Activated T-cell treated with anti-CD3 and anti-CD28 coated beads for 1 hour (primary cell): ENCODE results near the gene NOTUM.

ENCODE experiments used
- DNase-seq: peaks from one replicate; pipeline ENCODE4 v3.0.0-alpha.2; 2020; ENCODE audit warnings: low read depth

The NOTUM gene

DNA sequence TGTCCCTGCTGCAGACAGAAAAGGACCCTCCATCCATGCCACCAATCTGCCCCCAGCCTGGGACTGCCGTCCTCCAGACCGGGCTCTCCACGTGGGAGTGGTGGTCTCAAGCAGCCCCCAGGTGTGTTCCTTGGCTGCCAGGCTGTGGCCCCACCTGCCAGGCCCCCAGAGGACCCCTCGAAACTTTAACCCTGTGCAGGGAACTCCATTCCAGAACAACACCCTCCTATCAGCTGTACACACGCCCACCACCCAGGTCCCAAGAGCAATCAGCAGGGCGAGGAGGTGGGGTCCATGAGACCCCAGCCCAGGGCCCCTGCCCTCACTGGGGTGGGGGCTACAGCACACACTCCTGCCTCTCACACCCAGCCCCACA, 25.3 kb downstream of the NOTUM start:
- no peak for DNase-seq

DNA sequence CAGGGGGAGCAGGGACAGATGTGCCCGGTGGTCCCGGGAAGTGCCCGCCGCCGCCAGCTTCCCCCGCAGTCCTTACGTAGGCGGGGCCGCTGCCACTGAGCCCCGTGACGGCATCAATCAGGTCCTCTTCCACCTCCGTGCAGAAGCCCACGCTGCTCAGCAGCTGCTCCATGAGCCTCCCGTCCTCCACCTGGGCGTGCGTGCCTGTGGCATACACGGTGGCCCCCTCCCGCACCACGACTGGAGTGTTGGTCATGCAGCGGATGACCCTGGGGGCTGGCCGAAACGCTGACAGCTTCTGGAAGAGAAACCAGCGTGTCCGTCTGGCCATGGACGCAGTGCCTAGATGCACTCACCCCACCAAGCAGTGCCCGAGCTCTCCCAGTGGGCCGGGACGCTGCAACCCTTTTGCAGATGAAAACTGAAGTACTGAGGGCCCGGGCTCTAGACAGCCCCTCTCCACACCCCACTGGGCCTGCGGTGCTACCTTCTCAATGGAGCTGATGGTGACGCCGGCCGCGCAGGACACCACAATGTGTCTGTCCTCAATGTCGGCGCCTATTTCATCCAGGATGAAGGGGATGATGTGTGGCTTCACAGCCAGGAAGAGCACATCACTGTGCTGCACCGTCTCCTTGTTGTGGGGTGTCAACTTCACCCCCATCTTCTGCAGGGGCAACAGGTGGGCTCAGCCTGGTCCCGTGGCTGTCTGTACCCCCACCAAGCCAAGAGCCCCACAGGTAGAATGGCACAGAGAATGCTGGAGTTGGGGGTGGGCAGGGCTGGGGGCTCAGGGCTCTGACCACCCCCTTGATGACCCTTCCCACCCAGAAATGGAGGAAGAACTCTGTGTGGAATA, 25.9 kb downstream of the NOTUM start:
- no peak for DNase-seq

DNA sequence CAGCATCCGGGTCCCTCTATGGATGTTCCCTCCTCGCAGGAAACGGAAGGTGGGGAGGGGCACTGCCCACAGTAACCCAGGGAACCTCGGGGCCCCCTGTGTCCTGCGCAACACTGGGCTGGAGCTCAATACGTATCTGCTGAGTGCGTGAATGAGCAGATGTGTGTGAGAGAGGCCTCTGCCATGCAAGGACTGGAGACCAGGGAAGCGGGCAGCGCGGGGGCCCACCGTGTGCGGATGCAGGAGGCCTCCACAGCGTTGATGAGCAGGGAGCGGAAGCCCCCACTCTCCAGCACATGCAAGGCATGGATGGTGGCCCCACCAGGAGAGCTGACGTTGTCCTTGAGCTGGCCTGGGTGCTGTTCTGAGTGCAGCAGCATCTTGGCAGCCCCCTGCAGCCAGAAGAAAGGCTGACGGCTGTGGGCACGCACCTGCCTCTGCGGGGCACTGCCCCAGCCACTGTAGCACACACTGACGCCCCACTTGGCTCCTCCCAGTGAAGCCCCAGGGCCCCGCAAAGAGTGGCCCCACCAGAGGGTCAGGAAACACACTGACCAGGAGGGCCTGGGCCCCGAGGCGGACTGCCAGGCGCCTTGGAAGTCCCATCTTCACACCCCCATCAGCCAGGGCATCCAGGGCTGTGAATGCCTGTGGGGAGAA, 26.8 kb downstream of the NOTUM start:
- DNase-seq: no peak

DNA sequence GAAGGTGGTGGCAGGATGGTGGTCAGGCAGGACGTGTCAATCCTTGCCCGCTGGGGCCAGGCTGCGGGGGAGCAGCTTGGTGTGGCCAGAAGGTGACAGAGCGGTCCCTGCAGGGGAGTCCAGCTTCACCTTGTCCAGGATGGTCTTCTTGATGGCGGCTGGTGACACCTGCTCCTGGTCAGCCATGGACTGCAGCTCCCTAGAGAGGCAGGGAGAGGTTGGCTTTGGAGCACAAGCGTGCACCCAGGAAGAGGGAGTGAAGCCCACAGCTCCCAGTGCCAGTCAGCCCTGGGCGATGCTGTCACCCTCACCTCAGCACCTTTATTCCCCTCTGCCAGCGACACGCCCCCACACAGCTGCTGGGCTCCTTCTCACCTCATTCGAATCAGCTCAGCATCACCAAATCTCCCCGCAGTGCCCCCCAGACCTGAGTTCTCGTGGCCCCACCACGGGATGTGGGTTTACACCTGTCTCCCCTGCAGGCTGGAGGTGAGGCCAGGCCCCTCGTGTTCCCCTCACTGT, 27.7 kb downstream of the NOTUM start:
- no peak for DNase-seq

DNA sequence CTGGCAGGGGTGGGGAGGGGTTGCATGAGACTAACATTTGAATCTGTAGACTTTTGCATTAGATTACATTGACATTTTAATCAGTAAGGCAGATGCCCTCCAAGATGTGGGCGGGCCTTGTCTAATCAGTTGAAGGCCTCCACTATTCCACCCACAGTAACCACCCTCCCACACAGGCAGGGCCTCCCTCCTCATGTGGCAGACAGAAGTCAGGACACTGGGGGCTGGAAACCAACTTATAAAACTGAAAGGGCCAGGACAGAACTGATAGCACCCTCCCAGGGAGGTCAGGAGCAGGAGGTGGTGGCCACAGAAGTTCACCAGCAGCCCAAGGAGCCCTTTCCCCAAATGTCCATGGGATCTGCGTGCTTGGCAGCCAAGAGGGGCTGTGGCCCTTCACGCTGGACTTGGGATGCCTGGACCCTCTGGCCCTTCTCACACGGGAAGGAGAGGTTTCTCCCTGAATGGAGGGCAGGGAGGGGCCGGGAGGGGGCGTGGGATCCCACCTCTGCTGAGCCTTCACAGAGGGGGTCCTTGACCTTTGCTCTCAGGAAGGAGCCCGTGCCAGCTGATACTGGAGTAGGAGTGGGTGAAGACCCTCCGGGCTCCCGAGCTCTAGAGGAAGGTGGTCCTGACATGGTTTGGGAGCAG, 28.5 kb downstream of the NOTUM start:
- no peak for DNase-seq

DNA sequence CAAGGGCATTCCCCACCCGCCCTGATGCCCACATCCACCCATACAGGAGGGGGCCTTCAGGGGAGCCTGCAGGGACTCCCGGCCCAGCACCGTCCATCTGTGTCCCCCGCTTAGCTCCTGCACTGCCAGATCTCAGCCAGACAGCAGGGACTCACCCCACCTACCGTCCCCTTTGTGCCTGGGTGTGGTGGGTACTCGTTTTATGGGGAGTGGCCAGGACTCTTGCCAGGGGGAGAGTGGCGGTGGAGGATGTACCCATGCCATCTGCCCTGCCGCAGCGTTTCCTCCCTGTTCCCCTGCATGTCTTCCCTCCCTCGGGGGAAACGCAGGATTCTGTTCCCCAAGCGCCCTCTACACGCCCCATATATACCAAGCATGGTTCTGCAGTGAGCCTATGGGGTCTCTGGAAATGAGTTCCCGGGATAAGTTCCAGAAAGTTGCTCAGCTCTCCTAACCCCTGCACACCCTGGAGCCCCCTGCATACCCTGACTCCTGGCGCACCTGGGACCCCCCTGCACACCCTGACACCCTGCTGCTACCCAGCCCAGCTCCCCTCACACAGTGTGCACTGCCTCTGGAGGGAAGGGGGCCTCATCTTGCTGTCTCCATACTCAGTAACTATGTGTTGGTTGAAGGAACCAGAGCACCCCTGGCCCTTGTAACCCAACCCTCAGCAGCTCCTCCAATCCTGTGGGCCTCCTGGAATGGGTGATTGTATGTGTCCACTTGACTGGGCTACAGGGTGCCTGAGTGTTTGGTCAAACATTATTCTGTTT, 29.2 kb downstream of the NOTUM start:
- DNase-seq: no peak

DNA sequence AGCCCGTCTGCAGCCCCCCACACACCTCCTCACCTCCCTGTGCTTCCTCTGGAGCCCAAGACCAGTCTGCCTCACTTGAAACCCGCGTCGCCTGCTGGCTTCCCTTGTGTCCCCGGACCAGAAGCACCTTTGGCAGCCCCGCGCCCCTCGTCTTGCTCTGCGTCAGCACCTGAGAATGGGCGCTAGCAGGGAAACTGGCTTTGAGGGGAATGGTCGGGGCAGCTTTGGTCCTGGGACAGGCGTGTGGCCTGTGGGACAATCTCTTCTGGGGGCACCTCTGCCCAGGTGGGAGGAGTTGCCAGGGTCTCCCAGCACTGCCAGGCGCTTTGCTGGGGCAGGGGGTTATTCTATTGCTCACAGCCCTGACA, 29.8 kb downstream of the NOTUM start:
- no peak for DNase-seq

DNA sequence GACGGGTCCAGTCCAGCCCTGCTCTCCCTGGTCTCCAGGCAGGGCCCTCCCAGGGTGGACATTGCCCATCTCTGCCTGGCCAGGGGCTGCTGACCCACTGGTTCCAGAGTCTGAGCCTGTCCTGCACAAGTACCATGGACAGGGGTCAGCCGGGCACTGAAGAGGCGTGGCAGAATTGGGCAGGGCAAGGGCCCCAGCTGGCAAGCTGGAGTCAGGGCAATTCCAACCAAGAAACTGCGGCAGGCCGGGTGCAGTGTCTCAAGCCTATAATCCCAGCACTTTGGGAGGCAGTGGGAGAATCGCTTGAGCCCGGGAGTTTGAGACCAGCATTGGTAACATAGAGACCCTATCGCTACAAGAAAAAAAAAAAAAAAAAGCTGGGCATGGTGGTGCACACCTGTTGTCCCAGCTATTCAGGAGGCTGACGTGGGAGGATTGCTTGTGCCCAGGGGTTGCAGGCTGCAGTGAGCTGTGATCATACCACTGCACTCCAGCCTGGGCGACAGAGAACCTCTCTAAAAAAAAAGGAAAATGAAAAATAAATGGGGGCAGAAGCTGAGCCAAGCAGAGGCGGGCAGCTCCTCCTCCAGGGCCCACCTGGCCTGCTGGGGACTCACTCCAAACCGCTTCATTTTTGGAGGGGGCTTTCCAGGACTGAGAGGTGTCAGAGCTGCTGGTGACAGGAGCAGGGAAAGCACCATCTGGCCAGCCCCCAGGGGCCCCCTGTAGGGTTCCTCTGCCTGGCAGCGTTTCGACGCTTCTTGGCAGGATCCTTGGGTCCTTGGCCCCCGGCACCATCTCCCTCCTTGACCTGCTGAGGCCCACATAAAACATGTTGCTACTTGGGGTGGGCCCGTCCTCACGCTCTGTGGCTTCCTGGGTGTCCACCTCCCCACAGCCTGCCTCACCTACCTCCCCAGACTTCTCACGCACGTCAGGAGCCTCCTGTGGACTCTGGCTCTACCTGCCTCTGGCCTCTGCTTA, 30.6 kb downstream of the NOTUM start:
- DNase-seq: no peak

DNA sequence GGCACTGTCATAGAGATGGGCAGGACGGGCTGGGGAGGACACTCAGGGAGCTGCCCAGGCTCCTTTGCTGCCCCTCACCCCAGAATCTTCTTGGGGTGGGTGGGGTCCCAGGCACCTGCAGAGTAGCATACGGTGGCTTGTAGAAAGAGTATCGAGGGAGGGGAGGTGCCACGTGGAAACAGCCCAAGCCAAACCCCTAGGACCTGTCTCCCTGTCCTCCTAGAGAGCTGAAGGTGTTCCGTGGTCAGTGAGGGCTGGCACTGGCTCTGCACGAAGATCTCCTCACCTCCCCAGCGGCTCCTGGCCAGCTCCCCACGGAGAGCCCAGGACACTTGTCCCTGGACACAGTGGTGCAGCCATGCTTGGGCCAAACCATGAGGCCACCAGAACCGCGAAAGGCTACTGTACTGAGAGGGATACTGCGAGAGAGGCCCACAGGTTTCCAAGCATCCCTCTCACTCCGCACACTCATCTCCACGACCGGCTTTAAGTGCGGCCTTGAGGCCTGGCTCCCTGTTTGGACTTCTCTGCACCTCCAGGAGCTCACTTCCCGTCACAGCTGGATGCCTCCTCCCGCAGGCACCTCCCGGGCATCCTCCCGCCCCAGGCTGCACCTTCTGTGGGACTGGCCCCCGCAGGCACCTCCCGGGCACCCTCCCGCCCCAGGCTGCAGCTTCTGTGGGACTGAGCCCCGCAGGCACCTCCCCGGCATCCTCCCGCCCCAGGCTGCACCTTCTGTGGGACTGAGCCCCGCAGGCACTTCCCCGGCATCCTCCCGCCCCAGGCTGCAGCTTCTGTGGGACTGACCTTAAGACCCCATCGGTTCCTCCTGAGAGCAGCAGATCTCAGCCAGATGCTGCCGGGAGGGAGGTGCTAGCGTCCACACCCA, 31.5 kb downstream of the NOTUM start:
- DNase-seq: no peak

DNA sequence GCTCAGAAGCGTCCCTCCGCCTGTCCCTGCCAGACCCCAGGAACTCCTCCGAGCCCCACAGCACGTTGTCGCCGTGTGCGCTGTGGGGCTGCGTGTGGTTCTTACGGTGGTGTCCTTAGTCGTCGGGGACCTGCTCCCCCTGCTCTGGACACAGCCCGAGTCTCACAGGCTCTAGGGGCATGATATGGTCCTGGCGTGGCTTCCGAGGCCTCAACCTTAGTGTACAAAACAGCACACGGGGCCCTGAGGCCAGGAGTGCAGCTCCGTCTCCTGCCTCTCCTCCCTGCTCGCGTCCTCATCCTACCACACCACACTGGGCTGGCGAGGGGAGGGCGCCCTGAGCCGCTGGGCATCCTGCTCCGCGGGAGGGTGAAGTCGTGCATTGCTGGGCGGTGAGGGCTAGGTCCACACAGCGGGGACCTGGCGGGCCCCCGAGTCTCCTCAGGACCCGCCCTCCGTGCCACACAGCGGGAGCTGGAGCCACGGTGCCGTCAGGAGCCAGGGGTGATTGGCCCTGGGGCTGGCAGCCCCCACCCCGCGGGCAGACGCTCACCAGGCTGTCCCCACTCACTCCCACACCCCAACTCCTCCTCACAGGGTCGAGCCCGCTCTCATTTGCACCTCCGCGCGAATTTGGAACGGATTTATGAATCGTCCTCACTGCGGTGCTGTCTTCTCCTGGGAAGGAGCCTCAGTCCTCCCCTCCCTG, 32.3 kb downstream of the NOTUM start:
- no peak for DNase-seq

DNA sequence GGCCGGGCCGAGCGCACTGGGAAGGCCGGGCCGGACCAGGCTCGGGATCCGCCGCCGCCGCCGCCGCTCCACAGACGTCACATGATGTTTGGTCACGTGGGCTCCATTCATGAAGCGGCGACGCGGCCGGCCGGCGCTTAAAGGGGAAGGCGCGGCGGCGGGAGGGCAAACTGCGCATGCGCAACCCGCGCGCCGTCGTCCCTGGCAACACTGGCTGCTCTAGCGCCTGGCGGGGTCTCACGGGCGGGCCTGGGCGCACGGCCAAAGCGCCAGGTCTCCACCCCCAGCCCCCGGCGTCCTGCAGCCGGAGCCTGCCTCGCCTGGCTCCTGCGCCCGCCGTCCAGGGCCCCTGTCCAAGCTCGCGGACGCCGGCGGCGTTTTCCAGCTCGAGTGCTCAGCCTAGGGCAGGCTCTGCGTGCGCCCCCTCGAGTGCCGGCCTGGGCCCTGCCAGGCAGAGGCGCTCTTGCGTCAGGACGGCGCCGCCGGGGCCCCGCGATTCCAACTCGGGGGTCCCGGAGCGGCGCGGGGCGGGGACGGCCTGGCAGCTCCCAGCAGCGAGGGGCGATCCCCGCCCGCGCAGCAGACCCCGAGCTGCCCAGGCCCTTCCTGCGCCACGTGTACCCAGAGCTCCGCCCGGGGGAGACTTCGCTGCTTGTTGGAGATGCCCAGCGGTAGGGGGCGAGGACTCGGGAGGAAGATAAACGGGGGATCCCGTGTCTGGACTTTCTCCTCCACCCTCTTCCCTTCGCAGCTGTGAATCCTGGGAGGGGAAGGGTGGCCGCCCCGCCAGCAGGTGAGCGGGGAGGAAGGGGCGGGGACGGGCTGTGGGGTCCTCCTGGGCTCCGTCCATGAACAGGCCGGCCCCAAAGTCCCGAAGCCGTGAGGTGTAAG, 33.1 kb downstream of the NOTUM start, which contains the start of gene MAFG:
TSS of gene MAFG (minus strand) at position 83 of the 891 bp plus-strand sequence. CDS start 4,550 bp downstream, outside the sequence.
- DNase-seq: peak; percentile 85

DNA sequence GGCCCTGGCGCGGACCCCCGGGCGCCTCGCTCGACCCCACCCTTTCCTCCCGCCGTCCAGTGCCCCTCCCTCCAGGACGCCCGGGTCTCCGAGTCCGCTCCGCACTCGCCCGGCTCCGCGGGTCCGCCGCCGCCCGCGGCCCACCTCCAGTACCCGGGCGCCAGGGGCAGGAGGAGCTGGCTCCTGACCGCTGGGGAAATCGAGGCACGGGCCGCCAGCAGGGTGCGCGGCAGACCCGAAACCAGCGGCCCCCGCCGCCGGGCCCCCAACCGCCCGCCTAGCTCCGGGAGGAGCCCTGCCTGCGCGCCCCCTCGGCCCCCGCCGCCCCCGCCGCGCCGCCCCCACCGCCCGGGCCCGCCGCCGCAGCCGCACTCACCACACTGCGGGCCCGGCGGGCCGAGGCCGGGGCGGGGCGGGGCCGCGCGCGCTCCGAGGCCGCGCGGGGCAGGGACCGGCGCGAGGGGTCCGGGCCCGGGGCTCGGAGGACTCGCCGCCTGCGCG, 33.8 kb downstream of the NOTUM start:
- no peak for DNase-seq

DNA sequence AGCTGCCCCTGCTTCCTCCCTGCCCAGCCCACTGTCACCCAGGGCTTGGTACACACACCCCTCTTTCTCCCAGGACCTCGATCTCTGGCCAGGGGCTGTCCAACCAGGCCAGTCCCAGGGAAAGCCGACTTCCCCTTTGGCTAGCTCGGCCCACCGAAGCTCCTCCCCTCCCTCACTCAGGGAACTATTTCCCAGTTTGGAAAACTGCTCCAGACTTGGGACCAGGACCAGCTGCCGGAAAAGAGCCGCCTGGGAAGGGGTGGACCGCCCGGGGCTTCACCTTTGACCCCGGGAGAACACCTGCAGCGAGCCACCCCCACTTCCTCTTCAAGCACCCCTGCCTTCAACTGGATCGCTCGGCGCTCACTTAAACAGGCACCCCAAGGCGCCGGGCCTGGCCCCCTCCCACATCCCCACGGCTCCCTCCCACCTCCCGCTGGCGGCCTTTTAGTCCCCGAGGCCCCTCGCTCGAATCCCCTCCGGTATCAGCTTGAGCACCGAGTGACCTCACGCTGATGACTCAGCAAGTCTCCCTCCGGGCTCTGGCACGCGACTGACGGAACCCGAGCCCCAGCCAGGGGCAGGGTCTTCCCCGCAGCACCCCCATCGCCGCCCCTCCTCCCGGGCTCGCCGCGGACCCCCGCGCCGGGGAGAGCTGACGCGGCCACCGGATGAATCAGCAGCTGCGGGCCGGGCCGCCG, 34.4 kb downstream of the NOTUM start:
- DNase-seq: peak; percentile 36

DNA sequence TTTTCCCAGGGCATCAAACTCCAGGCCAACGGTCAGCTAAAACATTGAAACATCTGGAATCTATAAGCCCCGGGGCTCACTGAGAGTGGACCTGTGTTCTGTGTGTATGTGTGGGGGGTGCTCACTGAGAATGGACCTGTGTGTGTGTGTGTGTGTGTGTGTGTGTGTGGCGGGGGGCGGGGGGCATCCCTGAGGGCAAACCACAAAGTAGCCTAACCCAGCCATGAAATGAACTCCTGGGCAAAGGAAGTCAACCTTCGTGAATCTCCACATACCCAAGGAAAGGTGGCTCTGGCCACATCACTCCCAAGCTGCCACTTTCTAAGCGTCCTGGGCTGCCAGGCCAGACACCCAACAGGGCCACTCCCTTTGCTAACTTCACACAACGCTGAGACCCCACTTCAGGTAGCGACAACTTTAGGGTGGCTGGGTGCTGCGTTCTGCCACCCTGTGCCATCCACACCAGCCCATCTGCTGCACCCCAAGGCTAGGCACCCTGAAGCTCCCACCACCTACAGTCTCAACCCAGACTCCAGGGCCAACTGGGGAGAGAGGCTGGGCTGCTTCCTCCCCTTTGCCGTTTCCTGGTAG, 35.0 kb downstream of the NOTUM start:
- DNase-seq: no peak

DNA sequence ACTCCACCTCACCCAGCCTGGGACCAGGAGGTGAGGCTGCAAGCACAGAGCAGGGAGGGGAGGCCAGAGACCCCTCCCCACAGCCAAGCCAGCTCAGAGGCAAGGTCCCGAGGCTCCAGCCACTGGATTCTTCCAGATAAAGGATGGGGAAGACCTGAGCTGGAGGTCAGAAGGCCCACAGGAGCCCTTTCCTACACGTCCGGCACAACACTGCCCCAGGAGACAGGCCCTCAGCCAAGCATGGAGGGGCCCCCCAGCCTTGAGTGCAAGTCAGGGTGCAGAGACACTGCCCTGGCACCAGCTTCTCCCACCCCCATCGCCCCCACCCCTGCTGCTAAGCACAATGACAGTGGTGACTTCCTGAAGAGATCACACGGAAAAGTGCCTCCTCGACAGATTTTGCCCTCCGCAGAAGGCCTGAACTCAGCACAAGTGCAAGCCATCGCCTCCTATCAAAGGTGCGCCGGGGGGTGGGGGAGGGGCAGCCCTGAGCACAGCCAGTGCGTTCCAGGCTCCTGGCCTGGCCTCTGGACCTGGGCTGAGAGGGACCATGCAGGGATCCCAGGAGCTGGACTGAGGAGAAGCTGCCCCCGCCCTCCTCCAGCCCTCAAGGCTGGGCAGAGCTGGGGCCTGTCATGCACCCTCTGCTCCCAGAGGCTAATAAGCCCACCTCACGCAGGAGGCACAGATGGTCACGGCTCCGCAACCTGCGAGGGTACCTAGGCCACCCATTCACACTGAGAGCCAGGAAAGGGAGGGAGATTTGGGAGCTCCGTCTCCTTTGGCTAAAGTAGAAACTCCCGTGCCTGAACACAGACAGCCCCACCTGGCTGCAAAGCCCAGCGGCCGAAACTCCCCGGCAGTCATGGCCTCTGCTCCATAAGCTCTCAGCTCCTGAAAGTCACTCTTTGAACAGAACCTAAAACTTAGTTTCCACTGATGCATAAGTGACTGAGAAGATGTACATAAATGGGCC, 36.1 kb downstream of the NOTUM start:
- no peak for DNase-seq
